Smooth muscle cell of the coronary artery (primary cell): ENCODE measurements around the gene SOX3. TPM values are rescaled to one million over a fixed set of nuclear protein-coding genes. Genes with fewer than 3 reads are reported as not detected.

Source experiments
- total RNA-seq: library from RNA; depleted of rRNA; stranded (reverse); fragments of >200 nt; gene quantifications from 2 replicates; pipeline ENCODE4 v1.2.3, GENCODE V29; 2014; ENCODE audit warnings: low replicate concordance

SOX3 gene
- not detected in 2 replicates for total RNA-seq

GRCh38 chrX:140504371-140505324 is at the start of gene SOX3:
Gene SOX3, minus strand, starts transcription at chrX:140505069. Its CDS starts 9 bp downstream, at chrX:140505060.

Other genes with a start within 250 kb of the SOX3 start
- gene LINC00632, start 204.7 kb upstream of the SOX3 start, total RNA-seq = 3.6 and 8.9 TPM in 2 replicates